ENCODE data around the gene IL4. TPM values are rescaled to one million over a fixed set of nuclear protein-coding genes. Genes with fewer than 3 reads are reported as not detected.

Gene IL4
- total and polyA plus RNA-seq, 9 of the 15 experiments (the other 6 are each of a cell fraction or from before 2014, with no cell fraction given), result 0.22 to 0.62 TPM; not detected in 7

DNA sequence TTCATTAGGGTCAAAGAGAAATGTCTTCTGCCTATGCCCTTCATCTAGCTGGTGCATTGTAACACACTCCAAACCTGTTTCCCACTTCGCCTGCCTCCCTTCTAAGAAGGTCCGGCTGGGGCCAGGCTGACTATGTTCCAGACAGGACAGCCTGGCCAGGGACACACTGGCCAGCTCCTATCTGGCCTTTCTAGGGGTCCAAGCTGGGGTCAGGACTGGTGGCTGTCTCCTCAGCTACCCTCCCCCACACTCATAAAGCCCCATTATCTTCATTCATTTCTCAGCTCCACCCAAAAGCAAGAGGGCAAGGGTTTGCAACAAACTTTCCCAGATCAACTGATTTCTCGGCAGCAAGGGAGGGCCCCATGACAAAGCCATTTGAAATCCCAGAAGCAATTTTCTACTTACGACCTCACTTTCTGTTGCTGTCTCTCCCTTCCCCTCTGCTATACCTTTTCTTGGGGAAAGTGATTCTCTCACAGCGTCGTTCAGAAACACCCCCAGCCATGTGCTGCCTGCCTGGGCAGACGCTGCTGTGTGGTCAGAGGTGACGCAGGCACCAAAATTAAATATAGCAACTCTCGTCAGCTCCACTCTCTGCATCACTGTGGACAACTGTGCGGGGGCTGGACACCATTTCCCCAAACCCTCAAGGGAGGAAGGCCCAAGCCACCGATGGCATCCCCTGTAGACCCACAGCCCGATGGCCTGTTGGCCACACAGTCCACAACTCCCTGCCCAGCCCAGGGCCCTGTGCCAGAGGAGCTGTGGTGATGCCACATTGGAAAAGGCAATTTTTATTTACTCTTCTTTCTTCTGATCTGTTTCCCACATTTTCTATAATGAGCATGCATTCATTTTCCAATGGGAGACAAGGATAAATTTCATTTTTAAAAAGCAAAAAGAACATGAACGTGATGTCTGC, 9.8 kb upstream of the IL4 start (continued):
- TF ChIP-seq, protein P1, sequence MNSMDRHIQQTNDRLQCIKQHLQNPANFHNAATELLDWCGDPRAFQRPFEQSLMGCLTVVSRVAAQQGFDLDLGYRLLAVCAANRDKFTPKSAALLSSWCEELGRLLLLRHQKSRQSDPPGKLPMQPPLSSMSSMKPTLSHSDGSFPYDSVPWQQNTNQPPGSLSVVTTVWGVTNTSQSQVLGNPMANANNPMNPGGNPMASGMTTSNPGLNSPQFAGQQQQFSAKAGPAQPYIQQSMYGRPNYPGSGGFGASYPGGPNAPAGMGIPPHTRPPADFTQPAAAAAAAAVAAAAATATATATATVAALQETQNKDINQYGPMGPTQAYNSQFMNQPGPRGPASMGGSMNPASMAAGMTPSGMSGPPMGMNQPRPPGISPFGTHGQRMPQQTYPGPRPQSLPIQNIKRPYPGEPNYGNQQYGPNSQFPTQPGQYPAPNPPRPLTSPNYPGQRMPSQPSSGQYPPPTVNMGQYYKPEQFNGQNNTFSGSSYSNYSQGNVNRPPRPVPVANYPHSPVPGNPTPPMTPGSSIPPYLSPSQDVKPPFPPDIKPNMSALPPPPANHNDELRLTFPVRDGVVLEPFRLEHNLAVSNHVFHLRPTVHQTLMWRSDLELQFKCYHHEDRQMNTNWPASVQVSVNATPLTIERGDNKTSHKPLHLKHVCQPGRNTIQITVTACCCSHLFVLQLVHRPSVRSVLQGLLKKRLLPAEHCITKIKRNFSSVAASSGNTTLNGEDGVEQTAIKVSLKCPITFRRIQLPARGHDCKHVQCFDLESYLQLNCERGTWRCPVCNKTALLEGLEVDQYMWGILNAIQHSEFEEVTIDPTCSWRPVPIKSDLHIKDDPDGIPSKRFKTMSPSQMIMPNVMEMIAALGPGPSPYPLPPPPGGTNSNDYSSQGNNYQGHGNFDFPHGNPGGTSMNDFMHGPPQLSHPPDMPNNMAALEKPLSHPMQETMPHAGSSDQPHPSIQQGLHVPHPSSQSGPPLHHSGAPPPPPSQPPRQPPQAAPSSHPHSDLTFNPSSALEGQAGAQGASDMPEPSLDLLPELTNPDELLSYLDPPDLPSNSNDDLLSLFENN (IDR thresholded peaks at IDR 0.05; ENCODE audit: low read depth in 2 of 2, low read length in 2 of 2), result 0 out of 4 replicates have a peak, but pooled peaks of 1 of the 2 experiments have one; percentile 25
- no peak for TF ChIP-seq POLR2H (tag; IDR thresholded peaks at IDR 0.05; ENCODE audit: low read depth)
- TF ChIP-seq ZNF224 (CRISPR knock-in tag; IDR thresholded peaks at IDR 0.05), result peak; percentile 18; the same call in 1 of the 2 replicates
- TF ChIP-seq, protein P2, sequence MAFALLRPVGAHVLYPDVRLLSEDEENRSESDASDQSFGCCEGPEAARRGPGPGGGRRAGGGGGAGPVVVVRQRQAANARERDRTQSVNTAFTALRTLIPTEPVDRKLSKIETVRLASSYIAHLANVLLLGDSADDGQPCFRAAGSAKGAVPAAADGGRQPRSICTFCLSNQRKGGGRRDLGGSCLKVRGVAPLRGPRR (CRISPR knock-in tag; IDR thresholded peaks at IDR 0.05), result peak; percentile 64; the same call in 1 of the 2 replicates
- TF ChIP-seq ZNF311 (CRISPR knock-in tag; IDR thresholded peaks at IDR 0.05), result no peak
- TF ChIP-seq ZNF316 (IDR thresholded peaks at IDR 0.05), result 0 out of 2 replicates have a peak, but pooled peaks have one; percentile 22
- TF ChIP-seq CHD2 (IDR thresholded peaks at IDR 0.05; ENCODE audit: low read depth, low read length), result 0 out of 2 replicates have a peak, but pooled peaks have one; percentile 39
- no peak for TF ChIP-seq POLR3A (IDR thresholded peaks at IDR 0.05; ENCODE audit: borderline replicate concordance, extremely low read depth, insufficient read depth, insufficient read length)
- 0 out of 2 replicates have a peak, but pooled peaks have one; percentile 13 for TF ChIP-seq ETV5 (CRISPR knock-in tag; IDR thresholded peaks at IDR 0.05; ENCODE audit: low read depth)
- TF ChIP-seq ZNF253 (CRISPR knock-in tag; conservative IDR thresholded peaks at IDR 0.05), result no peak
- no peak; the same call in 1 of the 2 replicates for TF ChIP-seq ZBTB1 (CRISPR knock-in tag; IDR thresholded peaks at IDR 0.05; ENCODE audit: borderline replicate concordance, low read depth)
- no peak for TF ChIP-seq RBM34 (IDR thresholded peaks at IDR 0.05; ENCODE audit: borderline replicate concordance, insufficient read depth, low read length)
- peak; percentile 62; the same call in 1 of the 2 replicates for TF ChIP-seq EP300 (IDR thresholded peaks at IDR 0.05; ENCODE audit: low read length)
- peak; percentile 56 for TF ChIP-seq RBBP5 (IDR thresholded peaks at IDR 0.05; ENCODE audit: borderline replicate concordance, insufficient read depth, low read length, poor library complexity, severe bottlenecking)
- TF ChIP-seq E2F3 (CRISPR knock-in tag; IDR thresholded peaks at IDR 0.05), result peak; percentile 46
- peak; percentile 71 for TF ChIP-seq ZNF175 (CRISPR knock-in tag; IDR thresholded peaks at IDR 0.05; ENCODE audit: low read depth)
- TF ChIP-seq ZNF445 (CRISPR knock-in tag; IDR thresholded peaks at IDR 0.05; ENCODE audit: low read depth), result no peak
- TF ChIP-seq RBFOX2 (IDR thresholded peaks at IDR 0.05; ENCODE audit: low read depth, low read length), result peak; percentile 32
- TF ChIP-seq CEBPG (CRISPR knock-in tag; IDR thresholded peaks at IDR 0.05), result no peak
- no peak for TF ChIP-seq CEBPG (tag; conservative IDR thresholded peaks at IDR 0.05 in 1 of 2, IDR thresholded peaks at IDR 0.05 in 1 of 2)
- TF ChIP-seq ELF1 (tag; IDR thresholded peaks at IDR 0.05), result no peak
- TF ChIP-seq MYNN (IDR thresholded peaks at IDR 0.05), result 0 out of 2 replicates have a peak, but pooled peaks have one; percentile 39
- TF ChIP-seq MYNN (CRISPR knock-in tag; IDR thresholded peaks at IDR 0.05), result no peak
- TF ChIP-seq L3MBTL2 (IDR thresholded peaks at IDR 0.05), result peak; percentile 96
- no peak; a peak in 1 of 4 replicates for TF ChIP-seq KDM1A (IDR thresholded peaks at IDR 0.05)

Measured in K562 (cell line).